ENCODE data around the gene GPR157.

The GPR157 gene

DNA sequence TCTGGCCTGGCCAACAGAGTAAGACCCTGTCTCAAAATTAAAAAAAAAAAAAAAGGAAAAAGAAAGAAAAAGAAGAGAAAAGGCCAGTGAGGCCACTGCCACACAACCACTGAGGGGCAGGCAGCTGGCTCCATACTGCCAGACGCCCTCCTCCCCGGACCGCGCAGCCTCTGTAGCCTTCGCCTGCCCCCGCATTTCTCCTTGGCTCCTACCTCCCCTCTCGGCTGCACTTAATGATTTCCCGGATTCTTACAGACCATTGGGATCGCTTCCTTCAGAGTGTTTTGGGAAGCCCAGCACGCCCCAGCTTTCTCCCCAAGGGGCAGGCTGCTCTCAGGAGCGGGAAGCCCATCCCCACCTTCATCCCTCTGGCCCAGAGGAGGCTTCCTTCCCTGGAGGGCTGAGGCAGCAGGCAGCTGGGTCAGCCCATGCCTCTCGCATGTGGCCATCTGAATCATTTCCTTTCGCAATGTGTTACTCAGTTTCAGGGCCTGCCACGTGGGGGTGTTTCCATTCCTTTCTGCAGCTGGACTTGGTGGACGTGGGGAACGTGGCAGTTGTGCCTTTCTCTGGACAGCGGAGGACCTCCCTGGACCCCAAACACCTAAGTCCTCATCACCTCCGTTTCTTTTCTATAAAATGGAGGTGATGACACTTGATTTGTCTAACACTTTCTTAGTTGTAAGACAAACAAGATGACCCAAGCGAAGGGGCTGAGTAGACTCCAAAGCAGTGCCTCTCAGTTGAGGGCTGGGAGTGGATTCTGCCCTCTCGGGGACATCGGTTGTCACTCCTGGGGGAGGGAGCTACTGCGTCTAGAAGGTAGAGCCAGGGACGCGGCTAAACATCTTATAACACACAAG, 61.7 kb downstream of the GPR157 start:
- no peak for DNase-seq (ENCODE audit: low read depth in 2 of 3, low spot score in 2 of 3)

DNA sequence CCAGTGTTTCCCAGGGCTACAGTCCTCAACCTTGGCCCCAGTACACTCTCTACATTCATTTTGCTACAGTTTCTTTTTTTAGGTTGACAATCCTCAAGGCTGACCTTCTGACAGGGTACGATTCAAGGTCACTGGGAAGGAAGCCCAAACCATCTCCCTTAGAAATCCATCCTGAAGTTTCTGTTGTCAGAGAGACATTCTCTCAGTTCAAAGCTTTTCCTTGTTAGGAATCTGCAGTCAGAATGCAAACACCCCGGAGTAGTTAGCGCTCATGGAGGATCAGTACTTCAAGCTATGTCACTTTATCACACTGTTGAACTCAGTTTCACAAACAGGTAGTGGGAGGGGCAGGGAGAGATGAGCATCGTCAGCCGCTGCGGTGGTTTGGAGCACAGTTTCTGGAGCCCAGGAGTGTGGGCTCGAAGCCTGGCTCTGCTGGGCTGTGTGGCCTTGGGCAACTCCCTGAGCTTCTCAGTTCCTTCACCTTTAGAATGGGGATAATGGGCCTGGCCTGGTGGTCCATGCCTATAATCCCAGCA, 63.6 kb downstream of the GPR157 start:
- DNase-seq (ENCODE audit: low read depth in 2 of 3, low spot score in 2 of 3): no peak

DNA sequence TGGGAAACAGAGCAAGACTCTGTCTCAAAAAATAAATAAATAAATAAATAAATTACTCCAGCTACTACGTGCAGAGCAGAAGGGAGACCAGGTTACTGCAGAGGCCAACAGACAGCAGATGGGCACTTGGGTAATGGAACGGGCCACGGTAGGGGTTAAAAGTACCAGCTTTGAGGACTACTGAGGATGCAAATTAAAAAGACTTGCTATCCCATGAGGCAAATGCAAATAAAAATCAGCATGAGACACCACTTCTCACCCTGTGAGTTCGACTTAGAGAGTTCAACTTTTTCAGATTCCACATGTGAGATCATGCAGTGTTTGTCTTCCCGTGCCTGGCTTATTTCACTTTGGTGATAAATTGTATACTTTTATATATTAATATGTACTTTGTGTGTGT, 66.1 kb downstream of the GPR157 start:
- no peak for DNase-seq (ENCODE audit: low read depth in 2 of 3, low spot score in 2 of 3)

DNA sequence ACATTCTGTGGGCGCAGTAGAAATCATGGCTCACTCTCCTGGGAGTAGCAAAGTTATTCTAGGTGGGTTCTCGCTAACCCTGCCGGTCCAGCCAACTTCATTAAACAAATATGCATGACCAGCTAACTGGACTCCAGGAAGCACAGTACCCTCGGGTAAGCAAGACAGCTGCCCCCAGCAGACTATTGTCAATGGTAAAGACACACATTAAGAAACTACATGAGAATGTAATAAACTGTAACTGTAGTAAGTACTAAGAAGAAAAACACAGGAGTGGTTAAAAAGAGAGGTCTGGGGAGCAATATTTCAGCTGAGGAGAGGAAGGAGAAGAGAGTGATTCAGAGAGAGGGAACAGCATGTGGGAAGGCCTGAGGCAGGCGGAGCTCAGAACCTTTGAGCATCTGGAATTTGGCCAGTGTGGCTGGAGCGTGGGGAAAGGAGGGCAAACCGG, 66.9 kb downstream of the GPR157 start:
- DNase-seq (ENCODE audit: low read depth in 2 of 3, low spot score in 2 of 3): no peak

DNA sequence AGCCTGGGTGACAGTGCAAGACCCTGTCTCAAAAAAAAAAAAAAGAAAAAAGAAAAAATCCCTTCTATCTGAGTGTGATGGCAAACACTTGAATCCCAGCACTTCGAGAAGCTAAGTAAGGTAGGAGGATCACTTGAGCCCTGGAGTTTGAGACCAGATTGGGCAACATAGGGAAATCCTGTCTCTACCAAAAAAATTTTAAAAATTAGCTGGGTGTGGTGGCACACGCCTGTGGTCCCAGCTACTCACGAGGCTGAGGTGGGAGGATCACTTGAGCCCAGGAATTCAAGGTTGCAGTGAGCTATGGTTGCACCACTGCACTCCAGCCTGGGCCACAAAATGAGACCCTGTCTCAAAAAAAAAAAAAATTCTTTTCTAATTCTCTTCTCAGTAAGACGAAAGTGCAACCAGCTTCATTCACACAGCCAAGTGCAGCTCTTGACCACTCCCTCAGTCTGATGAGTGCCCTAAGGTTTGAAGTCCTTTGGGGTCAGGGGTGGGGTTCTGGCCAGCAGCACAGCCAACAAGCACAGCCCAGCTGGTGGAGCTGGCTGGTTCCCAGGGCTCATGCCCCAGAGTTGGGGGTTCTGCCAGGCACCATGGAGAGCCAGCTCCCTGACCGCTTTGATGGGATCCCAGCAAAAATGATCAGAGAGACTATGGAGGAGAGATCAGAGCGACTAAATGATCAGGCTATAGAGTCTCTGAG, 67.5 kb downstream of the GPR157 start:
- DNase-seq (ENCODE audit: low read depth in 2 of 3, low spot score in 2 of 3): no peak

DNA sequence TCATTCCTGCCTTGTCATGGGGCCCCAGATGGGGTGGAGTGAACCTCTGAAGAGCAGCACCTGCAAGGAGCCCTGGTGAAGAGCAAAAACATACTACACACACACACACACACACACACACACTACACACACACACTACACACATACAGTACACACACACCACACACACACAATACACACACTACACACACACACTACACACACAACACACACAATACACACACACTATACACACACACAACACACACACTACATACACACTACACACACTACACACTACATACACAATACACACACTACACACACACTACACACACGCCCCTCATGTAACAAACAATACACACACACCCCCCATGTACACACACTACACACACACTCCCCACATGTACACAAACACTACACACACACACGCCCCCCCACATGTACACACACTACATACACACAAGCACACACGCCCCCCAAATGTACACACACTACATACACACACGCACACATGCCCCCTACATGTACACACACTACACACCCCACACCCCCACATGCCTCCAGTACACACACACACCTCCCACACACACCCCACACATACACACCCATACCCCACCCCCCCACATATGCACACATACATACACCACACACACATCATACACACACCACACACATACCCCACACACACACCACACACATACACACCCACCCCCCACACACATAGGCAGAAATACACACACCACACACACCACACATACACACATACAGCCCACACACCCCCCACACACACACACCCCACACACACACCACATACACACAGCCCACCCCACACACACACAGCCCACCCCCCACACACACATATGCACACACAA, 68.8 kb downstream of the GPR157 start:
- DNase-seq (ENCODE audit: low read depth in 2 of 3, low spot score in 2 of 3): no peak

DNA sequence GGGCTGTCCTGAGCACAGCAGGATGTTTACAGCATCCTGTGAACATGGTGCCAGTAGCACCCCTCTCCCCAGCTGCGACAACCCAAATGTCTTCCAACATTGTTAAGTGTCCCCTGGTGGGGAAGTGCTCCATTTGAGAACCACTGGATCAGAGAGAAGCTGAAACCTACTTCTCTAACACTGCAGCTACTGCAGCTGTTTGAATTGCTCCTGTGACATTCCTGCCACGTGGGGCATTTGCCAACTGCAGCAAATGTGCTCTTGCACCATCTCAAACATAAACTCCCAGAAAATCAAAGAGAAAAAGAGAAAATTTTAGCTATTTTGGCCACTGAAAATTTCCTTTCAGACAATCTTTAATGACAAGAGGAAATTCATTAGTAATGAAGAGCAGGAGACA, 70.4 kb downstream of the GPR157 start:
- no peak for DNase-seq (ENCODE audit: low read depth in 2 of 3, low spot score in 2 of 3)

DNA sequence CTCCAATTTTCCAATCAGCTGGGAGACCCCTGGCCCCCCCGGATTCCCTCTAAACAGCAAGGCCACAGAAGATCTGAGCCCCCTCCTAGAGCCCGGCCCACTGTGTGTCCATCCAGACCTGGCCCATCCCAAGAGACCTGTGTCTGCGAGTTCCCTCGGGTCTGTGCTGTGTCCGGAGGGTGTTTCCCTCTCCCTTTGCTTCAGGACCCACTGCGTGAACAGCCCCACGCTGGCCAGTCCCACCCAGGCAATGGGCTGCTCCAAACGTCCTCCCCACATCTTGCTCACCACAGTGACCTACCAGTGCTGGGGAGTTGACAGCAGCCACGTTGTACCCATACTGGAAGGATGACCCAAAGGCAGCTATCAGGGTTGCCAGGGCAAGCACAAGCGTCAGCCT, 71.1 kb downstream of the GPR157 start:
- no peak for DNase-seq (ENCODE audit: low read depth in 2 of 3, low spot score in 2 of 3)

DNA sequence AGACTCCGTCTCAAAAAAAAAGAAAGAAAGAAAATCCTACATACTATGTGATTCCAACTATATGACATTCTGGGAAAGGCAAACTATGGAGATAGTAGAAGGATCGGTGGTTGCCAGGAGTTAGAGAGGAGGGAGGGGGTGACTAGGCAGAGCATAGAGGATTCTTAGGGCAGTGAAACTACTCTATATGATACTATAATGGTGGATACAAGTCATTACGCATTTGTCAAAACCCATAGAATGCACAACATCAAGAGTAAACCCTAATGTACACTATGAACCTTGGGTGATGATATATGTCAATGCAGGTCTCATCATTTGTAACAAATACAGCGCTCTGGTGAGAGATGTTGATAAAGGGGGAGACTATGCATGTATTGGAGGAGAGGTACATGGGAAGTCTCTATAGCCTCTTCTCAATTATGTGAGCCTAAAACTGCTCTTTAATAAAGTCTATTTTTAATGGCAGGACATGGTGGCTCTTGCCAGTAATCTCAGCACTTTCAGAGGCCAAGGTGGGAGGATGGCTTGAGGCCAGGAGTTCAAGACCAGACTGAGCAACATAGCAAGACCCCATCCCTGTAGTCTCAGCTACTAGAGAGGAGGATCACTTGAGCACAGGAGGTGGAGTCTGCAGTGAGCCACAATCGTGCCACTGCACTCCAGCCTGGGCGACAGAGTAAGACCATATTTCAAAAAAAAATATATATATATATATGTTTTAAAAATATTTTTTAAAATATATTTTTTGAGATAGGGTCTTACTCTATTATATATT, 76.4 kb downstream of the GPR157 start:
- DNase-seq (ENCODE audit: low read depth in 2 of 3, low spot score in 2 of 3): no peak

DNA sequence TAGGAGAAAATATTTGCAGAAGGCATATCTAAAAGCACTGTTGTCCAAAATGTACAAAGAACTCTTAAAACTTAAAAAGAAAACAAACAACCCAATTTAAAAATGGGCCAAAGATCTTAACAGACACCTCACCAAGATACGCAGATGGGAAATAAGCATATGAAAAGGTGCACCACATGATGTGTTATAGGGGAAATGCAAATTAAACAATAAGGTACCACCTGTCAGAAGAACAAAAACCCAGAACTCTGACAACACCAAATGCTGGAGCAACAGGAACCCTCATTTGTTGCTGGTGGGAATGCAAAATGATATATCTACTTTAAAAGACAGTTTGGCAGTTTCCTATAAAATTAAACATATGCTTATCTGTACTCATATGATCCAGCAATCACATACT, 77.5 kb downstream of the GPR157 start:
- DNase-seq (ENCODE audit: low read depth in 2 of 3, low spot score in 2 of 3): no peak

DNA sequence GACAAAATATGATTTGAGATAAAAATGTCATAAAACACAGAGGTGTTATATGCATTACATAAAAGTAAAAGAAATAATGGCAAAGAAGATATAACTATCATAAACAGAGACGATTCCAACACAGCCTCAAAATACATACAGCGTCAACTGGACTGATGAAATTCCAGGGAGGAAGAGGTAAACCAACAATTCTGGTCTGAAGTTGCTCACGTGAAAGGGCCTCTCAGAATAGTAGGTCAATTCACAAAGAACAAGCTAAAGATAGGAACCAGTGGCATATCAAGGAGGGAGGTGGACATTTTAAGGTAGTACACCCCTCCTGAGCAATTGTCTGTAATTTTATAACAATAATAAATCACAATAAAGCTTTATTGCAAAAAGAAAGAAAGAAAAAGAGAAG, 78.1 kb downstream of the GPR157 start:
- no peak for DNase-seq (ENCODE audit: low read depth in 2 of 3, low spot score in 2 of 3)
